ENCODE results near the gene NOX4.
"Not testable (repeated sequence)": the region's sequence is repeated elsewhere in the genome, so short reads cannot be mapped to it uniquely, and the experiment has no call there.

Gene NOX4

DNA sequence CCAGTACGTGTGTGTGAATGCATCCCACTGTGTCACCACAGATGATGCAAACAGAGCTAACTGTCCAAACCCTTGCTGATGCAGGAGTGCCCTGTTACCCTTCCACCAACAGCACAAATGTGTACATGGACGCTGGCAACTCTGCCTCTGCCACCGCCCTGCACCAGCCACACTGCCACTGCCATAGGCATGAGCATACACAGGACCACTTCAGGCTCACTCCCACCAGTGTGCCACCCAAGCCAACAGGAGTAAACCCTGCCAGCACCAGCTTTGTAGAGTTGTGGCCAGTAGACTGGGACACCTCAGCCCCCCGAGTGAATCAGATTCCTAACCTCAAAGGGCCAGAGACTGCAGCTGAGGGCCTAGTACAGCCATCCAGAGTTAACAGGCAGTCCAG, 34.0 kb downstream of the NOX4 start:
- no peak for DNase-seq

DNA sequence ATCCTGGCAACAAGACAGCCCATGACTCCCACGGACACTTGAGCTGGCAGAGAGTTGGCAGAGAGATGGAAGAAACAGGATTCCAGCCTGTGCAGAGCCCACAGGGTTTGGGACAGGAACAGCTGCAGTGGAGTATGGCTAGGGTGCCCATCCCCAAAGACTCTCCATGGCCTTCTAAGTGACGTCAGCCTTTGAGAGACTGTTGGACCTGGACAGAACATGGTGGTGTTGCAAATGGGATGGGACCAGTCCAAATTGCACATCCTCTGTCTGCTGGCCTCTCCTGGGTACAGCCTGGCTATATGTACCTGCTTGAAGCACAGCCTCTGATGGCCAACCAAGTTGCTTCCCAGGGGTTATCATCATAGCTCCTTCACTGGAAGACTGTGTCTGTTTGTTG, 34.5 kb downstream of the NOX4 start:
- DNase-seq = no peak

DNA sequence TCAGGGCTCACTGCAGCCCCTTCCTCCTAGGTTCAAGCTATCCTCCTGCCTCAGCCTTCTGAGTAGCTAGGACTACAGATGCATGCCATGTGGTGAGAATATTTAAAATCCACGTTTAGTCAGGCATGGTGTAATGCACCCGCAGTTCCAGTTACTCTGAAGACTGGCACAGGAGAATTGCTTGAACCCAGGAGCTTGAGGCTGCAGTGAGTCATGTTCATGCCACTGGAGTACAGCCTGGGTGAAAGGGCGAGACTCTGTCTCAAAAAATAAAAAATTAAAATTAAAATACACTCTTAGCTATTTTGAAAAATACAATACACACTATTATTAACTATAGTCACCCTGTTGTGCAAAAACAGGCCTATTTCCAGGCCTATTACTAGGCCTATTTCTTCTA, 38.4 kb downstream of the NOX4 start:
- DNase-seq = no peak

DNA sequence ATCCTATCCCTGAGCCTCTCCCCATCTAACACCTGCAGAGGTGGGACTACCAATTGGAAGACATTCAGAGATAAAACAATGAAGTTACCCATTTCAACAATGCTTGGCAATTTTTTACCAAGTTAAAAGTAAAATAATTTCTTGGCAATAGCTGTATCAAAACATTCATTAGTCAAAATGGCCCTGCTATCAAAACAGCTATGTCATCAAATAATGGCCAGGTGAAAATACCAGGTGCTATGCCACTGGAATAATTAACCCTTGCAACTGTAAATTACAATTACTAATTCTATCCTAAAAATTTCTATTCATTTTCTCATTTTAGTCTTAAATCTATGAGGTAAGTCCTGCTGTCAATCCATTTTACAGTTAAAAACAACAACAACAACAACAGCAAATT, 43.3 kb downstream of the NOX4 start:
- DNase-seq = no peak

DNA sequence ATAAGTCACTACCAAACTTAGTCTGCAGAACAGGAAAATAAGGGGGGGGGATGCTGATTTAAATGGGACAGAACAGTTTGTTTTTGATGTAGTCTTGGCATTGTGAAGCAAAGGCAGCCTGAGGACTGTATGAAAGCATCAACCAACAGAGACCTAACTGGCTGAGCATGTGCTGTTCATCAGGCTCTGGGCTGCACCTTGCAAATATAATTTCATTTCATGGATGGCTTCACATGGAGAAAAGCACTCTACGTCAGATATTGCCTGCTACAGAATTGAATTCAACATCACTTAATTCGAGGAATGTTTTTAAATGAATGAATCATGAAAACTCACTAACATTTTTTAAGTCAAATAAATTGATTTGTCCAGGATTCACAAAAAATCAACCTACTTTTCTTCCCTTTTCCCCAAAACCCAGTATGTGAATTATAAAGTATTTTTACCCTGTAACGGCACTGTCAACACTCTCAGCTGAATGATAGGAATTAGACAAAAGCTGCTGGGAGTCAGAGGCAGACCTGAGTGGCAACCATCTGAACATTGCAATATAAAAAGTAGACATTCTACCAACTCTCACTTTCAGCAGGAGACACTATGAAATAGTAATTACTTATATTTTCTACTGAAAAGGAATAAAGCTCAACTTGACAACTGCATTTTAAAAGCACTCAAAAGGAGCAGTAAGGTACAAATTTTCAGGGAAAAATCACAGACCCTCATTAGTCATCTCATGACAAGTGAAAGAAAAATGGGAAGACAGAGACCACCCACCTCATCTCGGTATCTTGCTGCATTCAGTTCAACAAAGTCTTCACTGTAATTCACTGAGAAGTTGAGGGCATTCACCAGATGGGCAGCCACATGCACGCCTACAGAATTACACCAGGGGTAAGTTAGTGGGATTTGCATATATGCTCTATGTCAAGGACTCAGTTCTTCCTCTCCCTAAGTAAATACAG, 47.5 kb downstream of the NOX4 start:
- no peak for DNase-seq

DNA sequence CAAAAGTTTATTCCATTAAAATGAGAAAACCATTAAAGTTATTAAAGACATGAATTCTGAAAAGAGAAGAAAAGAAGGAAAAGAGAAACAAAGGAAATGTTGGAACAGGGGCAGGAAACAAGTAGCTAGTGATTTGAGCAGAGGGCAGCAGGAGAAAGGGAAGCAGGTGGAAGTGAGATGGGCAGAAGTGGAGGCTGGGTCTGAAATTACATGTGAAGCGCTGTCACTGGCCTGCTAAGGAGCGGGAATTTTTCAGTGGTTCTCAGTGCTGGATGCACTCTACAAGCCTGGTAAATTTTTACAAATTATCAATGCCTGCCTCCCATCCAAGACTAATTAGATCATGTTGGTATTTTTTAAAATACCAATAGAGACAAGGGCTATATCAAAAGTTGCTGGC, 48.4 kb downstream of the NOX4 start:
- no peak for DNase-seq

DNA sequence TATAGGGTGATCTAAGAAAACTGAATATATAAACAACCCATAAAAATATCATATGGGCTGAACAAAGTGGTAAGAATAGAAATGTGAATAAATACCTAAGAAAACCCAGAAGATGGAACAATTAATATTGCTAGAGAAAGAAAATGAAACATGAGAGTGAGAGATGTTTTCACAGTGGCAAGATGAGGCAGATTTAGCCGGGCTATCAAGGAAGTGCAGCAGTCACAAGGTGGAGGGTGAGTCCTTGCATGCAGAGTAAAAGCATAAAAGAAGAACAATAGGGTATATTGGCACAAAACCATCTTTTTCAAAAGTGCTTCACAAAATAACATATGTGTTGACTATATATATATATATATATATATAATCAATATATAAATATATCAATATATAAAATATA, 49.6 kb downstream of the NOX4 start:
- no peak for DNase-seq

DNA sequence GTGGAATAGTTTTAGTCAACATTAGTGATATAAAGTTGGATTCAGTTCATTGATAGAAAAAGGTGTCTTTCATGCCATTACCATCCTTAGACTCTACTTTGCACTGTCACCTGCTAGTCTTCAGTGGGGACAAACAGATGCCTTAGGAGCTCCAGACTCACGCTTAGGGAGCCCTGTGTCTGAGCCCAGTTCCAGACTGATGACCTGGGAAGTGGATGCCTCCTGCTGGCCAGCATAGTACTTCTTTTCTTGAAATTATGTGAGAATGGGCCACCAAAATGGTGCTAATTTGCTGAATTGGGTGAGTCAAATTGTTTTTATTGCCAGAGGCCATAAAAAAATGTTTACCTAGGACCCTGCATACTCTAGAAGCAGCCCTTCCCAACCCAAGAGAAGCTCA, 53.9 kb downstream of the NOX4 start:
- DNase-seq = no peak

DNA sequence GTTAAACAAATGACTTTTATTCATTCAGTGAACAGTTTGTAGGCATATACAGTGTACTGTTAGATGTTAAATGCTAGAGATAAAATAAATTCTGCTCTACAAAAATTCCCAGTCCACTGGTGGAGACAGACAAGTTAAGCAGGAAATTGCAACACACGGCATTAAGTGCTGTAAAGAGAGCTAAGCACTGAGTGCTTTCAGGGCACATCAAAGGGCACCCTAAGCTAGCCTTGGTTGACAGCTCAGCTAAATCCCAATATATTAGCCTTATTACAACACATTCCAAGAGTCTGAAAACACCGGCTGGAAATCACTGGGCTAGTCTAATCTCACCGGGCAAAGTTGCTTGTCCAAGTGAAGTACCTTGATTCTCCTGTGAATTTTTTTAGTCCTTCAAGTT, 55.1 kb downstream of the NOX4 start:
- DNase-seq = no peak

DNA sequence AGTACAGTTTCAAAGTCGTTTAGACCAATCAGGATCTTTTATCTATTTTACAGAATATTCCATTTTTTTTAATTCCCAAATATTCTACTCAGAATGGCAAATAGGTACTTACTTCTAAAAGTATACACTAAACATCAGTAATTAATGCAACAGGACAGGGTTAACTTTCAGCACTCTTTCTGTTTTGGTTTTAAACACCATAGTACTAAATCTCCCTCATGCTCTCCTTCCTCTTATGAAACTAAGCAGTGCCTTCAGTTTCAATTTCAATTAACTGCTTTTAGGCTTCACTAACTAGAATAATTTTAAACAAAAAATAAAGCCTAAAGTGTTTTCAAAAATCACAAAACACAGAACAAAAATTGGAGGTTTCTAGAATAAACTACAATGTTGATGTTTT, 57.9 kb downstream of the NOX4 start:
- no peak for DNase-seq

DNA sequence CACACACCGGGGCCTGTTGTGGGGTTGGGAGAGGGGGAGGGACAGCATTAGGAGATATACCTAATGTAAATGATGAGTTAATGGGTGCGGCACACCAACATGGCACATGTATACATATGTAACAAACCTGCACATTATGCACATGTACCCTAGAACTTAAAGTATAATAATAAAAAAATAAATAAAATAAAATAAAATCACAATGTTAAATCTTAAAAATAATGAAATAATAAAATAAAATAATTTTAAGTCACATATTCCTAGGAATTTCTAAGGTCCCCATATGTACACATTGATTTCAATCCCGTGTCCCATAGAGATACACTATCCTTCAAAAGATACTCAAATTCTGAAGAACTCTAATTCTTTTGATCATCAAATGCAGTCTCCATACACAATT, 59.0 kb downstream of the NOX4 start:
- not testable (repeated sequence) for DNase-seq

DNA sequence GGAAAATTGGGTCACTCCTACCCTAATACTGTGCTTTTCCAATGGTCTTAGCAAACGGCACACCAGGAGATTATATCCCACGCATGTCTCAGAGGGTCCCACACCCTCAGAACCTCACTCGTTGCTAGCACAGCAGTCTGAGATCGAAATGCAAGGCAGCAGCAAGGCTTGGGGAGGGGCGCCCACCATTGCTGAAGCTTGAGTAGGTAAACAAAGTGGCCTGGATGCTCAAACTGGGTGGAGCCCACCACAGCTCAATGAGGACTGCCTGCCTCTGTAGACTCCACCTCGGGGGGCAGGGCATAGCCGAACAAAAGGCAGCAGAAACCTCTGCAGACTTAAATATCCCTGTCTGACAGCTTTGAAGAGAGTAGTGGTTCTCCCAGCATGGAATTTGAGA, 64.7 kb downstream of the NOX4 start:
- not testable (repeated sequence) for DNase-seq

DNA sequence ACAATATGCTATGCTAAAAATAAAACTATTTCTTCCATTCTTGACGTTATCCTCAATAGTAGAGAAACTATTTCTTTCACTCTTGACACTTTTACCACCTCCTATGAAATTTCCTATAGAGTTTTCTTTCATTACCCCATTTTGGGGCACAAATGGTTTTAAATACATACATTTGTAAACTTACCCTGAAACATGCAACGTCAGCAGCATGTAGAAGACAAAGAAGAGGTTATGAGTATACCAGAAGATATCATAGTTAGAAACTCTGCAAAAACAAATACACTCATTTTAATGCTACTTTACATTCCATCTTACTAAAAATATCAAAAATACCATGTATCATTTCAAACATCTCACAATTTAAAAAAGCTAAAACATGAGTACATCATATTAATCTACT, 69.5 kb downstream of the NOX4 start:
- DNase-seq = no peak

DNA sequence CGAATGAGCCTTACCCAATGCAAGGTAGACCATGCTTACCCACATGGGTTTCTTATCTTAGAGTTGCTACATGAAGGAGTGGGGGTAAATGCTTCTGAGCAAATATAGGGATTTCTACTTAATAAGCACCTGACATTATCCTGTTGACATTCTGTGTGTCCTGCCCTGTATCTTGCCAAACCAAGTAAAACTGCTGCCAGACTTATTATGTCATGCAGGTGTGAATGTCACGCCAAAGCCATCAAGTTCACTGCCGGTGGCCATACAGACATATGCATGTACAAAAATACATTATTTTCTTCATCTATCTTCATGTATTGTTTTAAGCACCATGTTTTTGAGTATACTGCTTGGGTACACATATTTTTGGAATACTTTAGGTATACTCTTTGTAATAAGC, 70.2 kb downstream of the NOX4 start:
- no peak for DNase-seq

DNA sequence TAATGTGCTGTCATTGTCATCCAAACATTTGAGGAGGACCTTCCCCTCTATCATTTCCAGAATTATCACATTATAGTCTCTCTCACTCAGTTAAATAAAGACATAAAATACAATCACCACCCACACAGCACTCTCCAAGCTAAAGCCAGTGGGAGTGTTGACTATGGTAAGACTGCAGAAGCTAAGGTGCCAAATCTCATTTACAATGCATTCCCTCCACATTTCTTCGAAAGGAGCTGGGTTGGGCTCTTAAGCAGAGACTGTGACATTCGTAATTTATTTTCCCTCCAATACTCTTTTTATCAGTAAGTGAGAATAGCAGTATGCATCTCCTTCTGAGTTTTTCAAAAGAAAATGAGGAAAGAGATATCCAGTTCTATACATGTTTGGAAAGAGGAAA, 74.2 kb downstream of the NOX4 start:
- DNase-seq = no peak

DNA sequence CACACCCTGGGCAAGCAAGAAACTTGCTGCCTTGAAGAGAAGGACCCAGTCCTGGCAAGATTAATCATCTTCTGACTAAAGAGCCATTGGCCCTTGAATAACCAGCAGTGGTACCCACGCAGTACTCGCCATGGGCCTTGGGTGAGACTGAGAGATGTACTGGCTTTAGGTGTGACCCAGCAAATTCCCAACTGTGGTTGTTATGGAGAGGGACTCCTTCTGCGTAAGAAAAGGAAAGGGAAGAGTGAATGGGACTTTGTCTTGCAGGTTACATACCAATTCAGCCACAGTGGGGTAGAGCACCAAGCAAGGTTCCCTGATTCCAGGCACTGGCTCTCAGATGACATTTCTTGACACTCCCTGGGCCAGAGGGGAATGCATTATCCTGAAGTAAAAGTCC, 80.1 kb downstream of the NOX4 start:
- DNase-seq = not testable (repeated sequence)

DNA sequence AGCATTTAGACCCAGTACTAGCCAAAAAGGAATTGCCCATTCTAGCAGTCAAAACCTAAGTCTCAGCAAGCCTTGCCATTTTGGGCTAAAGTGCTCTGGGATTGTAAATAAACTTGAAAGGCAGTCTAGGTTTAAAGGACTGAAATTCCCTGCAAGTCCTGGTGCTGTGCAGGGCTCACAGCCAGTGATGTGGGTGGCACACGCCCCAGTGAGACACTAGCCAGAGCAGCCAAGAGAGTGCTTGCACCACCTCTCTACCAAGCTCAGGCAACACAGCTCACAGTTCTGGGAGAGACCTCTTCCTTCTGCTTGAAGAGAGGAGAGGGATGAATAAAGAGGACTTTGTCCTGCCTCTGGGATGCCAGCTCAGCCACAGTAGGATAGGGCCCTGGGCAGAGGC, 80.5 kb downstream of the NOX4 start:
- DNase-seq = not testable (repeated sequence)

DNA sequence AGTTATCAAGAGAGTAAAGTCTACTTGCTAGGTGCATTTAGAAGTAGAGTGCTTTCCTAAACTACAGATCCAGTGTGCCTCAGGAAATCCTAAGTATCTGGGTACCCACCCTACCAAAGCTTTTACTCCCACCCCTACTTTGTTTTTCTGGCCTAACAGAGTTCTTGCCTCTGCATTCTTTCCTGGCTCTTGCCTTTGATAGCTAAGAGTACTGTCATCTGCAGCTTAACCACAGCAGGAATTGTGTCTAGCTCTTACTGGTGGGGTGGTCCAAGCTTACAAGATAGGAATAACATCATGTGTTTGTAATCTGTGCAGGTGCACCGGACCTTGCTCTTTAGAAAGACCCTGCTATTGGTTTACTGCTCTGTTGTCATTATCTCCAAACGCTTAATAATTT, 82.7 kb downstream of the NOX4 start:
- not testable (repeated sequence) for DNase-seq

DNA sequence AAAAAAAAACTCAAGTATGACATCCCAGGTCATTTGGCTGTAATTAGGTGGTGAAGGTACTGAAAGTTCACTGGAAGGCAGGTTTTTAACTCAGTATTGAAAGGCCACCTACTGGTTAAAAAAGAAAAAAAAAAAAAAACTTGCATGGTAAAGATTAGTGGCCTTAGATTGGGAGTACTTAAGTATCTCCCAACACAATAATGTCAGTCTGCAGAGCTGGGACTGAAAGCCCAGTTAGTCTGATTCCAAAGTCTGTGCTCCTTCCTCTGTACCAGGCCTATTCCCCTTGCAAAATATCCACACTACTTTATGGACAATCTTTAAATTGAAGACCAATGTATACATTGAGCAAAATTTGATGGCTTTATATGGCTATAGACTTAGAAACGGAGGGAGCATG, 85.5 kb downstream of the NOX4 start:
- DNase-seq = no peak

DNA sequence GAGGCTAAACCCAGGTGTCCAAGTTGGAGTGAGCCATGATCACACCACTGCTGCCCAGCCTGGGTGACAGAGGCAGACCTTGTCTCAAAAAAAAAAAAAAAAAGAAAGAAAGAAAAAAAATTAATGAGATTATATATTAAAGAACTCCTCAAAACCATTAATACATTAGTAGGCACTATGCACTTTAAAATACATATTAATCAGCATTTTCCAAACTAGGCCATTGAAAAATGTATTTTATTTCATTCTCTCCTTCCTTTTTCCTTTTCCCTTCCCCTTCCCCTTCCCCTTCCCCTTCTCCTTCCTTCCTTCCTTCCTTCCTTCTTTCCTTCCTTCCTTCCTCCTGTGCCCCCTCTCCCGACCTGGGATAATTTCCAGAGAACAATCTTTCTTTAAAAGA, 99.5 kb downstream of the NOX4 start:
- not testable (repeated sequence) for DNase-seq

DNA sequence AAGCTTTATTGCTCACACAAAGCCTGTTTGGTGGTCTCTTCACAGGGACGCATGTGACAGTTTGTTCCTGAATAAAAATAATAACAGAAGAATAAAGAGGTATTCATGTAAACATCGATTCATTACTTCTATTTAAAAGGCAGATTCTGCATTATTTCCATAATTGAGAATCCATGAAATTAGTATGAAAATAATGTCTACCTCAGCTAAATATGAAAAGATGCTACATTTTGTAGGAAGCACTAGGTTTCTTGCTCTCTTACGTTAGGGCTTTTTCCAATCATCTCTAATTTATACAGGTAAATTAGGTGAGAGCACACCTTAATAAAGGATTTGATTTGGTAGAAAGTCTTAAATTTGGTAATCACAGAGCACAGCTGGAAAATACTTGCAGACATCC, 103.7 kb downstream of the NOX4 start:
- DNase-seq = not testable (repeated sequence)

DNA sequence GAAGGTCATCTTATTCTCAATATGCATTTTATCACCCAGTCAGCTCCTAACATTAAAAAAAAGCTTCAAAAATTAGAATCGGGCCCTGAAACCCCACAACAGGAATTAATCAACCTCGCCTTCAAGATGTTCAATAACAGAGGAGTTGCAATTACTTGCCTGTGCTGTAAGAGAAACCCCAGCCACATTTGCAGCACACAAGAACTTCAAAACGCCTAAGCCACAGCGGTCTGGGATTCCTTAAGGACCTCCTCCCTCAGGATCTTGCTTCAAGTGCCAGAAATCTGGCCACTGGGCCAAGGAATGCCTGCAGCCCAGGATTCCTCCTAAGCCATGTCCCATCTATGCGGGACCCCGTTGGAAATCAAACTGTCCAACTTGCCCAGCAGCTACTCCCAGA, 108.2 kb downstream of the NOX4 start:
- DNase-seq = not testable (repeated sequence)

DNA sequence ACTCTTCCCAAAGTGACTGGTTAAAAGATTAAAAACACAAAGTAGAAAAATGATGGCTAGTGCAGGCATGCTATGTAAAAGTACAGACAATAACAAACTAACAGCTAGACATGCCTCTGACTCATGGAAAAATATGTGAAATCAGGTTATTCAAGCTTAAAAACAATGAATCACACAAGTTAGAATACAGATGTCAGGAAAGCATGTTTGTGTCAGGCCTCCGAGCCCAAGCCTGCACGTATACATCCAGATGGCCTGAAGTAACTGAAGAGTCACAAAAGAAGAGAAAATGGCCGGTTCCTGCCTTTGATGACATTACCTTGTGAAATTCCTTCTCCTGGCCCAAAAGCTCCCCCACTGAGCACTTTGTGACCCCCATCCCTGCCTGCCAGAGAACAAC, 110.1 kb downstream of the NOX4 start:
- DNase-seq = no peak

DNA sequence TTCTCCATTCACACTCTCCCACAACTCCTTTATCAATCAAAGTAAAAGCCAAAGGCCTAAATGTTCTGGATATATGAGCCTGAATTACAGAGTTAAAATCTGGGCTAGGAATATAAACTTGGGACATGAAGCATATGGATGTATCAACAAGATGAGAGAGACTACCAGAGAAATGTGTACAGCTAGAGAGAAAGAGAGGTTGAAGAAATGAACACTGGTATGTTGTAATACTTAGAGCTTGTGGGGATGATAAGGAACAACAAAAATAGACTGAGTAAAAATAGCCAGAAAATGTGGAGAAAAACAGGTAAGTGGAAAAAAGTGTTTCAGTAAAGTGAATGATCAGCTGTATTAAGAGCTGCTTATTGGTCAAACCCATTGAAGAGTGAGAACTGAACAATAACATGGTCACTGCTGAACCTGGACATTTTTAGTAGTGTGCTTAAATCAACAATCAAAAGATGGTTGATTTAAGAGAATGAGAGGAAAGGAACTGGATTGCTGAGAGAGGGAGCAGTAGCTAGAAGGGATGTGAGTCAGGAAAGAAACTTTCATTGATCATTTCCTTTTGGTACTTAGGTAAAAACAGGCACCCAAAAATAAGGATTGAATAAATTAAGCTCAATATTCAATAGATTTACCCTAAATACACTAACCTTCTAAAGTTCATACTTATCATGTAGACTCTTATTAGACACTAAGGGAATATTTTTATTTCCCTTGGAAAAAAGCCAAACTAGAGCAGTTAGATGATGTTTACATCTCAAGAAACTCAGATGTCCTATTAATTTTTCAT, 111.0 kb downstream of the NOX4 start:
- DNase-seq = not testable (repeated sequence)

All from effector CD8-positive, alpha-beta T cell (primary cell).